ENCODE data around the gene TCEANC2. TPM values are rescaled to one million over a fixed set of nuclear protein-coding genes. Genes with fewer than 3 reads are reported as not detected.
"Not testable (repeated sequence)": the region's sequence is repeated elsewhere in the genome, so short reads cannot be mapped to it uniquely, and the experiment has no call there.

TCEANC2 gene
- total RNA-seq, 2 experiments from 2014 or later, result 11.8 to 13.1 TPM

GRCh38 chr1:54081306-54082270, 28.2 kb downstream of the TCEANC2 start:
- DNase-seq, result peak; percentile 73
- Mint-ChIP-seq H3K36me3 (peaks cover 3% of the 10 kb centered on the region), H3K27me3 (no peaks in the 10 kb centered on the region), H3K4me3 (no peak overlapping the region), H3K9me3 (ENCODE audit: low read depth) (no peaks in the 10 kb centered on the region), H3K27ac (no peak overlapping the region), H3K4me1 (peaks cover 4% of the 10 kb centered on the region)
- CTCF ChIA-PET, result interaction anchor here (0.7 to 2.2 kb wide), 14 partner anchors 9 to 418 kb away, joined by 3 to 11 read pairs (median 3); partner anchors contain the start of genes TCEANC2 and TMEM59
- ATAC-seq, result peak; percentile 95

DNA sequence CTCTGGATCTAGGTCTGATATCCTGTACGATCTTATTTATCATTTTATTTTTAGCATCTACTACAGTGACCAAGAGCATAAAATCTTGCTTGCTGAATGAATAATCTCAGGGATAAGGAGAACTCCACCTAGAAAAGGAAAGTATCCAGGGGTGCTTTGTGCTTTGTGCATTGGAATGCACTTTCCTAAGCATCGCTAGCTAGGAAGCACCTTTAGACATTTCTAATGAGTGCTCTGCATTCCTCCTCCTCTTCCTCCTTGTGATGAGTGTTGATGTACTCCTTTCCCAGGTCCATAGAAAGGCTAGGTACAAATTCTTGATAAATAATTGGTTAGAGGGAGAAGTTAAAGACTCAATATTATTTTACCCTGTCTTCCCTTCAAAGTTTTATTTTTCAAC, 31.4 kb downstream of the TCEANC2 start:
- CTCF ChIA-PET, result interaction anchor here (1.0 to 1.8 kb wide), 2 partner anchors 10 to 15 kb away, joined by 3 to 4 read pairs; no protein-coding TSS in a partner anchor
- peaks cover 5% of the 10 kb centered on the region for H3K36me3 Mint-ChIP-seq

DNA sequence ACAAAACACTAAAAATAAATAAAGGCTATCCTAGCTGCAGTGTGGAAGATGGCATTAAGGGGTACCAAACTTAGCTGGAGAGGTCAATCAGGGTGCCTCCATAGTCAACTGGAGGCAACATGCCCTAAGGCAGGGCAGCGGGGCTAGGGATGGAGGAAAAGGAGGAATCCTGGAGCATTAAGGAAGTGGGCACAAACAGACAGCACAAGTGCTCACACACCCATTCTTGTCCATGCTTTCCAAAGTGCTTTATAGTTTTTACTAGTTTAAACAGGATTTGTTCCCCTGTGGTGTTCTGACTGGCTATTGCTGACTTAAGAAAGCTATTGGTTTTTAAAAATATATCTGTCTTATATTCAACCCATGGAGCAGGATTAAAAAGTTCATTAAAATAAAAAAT, 33.3 kb downstream of the TCEANC2 start:
- Mint-ChIP-seq H3K4me3 (no peak overlapping the region), H3K9me3 (ENCODE audit: low read depth) (no peaks in the 10 kb centered on the region), H3K27ac (no peak overlapping the region), H3K27me3 (no peaks in the 10 kb centered on the region), H3K4me1 (peaks cover 3% of the 10 kb centered on the region), H3K36me3 (peaks cover 5% of the 10 kb centered on the region)
- ATAC-seq (no peak), DNase-seq (no peak)
- CTCF ChIA-PET, result interaction anchor here (0.8 to 1.5 kb wide), 2 partner anchors 15 to 403 kb away, joined by 3 to 5 read pairs; no protein-coding TSS in a partner anchor

More for the DNA sequence above, 31.4 kb downstream of the TCEANC2 start:
- ATAC-seq (no peak), DNase-seq (no peak)
- Mint-ChIP-seq H3K9me3 (ENCODE audit: low read depth) (no peaks in the 10 kb centered on the region), H3K27ac (no peak overlapping the region), H3K4me3 (no peak overlapping the region), H3K27me3 (no peaks in the 10 kb centered on the region), H3K4me1 (peaks cover 5% of the 10 kb centered on the region)

DNA sequence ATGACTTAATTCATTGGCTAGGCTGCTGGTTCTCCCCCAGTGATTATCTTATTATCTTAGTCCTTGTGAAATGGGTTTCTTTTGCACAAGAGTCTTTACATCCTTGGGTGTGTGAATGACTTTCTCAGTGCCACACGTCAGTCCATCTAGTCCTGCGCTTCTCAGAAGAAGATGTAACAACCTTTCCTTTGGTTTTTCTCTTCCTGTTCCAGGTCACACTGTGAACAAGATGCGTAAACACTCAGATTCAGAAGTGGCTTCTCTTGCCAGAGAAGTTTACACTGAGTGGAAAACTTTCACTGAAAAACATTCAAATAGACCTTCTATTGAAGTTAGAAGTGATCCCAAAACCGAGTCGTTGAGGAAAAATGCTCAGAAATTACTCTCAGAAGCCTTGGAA, 35.0 kb downstream of the TCEANC2 start:
- ATAC-seq (no peak), DNase-seq (no peak)
- H3K9me3 Mint-ChIP-seq (ENCODE audit: low read depth), result no peaks in the 10 kb centered on the region
- H3K27ac Mint-ChIP-seq, result no peak overlapping the region
- no peaks in the 10 kb centered on the region for H3K27me3 Mint-ChIP-seq
- H3K4me3 Mint-ChIP-seq, result no peak overlapping the region
- H3K36me3 Mint-ChIP-seq, result peaks cover 5% of the 10 kb centered on the region
- peaks cover 3% of the 10 kb centered on the region for H3K4me1 Mint-ChIP-seq
- CTCF ChIA-PET, result interaction anchor here (1.2 kb wide), 1 partner anchor 14 kb away, joined by 3 read pairs; no protein-coding TSS in a partner anchor

- CTCF ChIA-PET, result no interaction called here
- Mint-ChIP-seq H3K4me3 (no peak overlapping the region), H3K4me1 (peaks cover 3% of the 10 kb centered on the region)
Observed at GRCh38 chr1:54091666-54092065, 38.3 kb downstream of the TCEANC2 start.

DNA sequence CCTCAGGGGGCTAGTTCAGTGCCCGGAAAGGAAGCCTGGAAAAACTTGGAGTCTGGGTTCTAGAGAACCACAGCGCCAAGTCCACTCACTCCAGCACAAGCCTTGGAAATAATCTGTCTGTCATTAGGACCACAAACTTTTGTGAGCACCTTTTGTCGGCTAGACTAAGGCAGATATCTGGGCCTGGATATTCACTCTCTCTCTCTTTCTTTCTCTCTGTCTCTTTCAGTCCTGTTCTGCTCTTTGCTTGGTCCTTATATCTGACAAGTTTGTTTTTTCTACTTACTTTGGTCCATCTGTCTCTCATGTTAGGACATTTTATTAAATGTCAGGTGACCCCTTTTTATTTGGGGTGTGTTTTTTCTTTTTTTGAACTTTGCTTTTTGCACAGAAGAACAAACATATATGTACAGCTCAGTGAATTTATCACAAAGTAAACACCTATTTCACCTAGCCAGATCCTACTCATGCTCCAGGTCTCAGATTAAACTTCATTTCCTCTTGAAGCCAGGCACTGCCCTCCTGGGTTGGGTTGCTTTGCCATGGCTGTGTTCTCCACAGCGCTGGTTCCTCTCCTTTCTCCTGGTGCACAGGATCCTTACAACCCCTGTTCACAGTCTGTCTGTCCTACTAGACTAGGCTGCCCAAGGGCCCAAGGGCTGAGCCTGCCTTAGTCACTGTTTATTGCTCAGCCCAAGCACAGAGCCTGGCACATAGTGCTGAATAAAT, 40.8 kb downstream of the TCEANC2 start:
- Mint-ChIP-seq H3K27me3 (no peaks in the 10 kb centered on the region), H3K9me3 (ENCODE audit: low read depth) (no peaks in the 10 kb centered on the region), H3K4me3 (no peak overlapping the region), H3K4me1 (no peaks in the 10 kb centered on the region), H3K27ac (no peak overlapping the region), H3K36me3 (peaks cover 19% of the 10 kb centered on the region)
- no peak for DNase-seq
- no peak for ATAC-seq
- CTCF ChIA-PET, result no interaction called here

More at GRCh38 chr1:54091666-54092065, 38.3 kb downstream of the TCEANC2 start:
- Mint-ChIP-seq H3K9me3 (ENCODE audit: low read depth) (no peaks in the 10 kb centered on the region), H3K27ac (no peak overlapping the region), H3K36me3 (peaks cover 9% of the 10 kb centered on the region), H3K27me3 (no peaks in the 10 kb centered on the region)
- no peak for DNase-seq
- ATAC-seq, result no peak

DNA sequence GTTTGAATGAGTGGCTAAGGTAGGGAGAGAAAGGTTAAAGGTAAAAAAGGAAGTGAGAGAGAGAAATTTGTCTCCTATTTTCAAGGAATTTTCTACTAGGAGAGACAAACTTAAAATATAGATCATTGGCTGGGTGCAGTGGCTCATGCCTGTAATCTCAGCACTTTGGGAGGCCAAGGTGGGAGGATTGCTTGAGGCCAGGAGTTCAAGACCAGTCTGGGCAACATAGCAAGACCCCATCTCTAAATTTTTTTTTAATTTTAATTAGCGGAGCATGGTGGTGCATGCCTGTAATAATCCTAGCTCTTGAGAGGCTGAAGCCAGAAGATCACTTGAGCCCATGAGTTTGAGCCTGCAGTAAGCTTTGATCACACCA, 41.3 kb downstream of the TCEANC2 start:
- CTCF ChIA-PET; H3K4me3 Mint-ChIP-seq; H3K9me3 Mint-ChIP-seq (ENCODE audit: low read depth); H3K4me1 Mint-ChIP-seq; DNase-seq; ATAC-seq; H3K27ac Mint-ChIP-seq; H3K27me3 Mint-ChIP-seq: not testable (repeated sequence)
- peaks cover 20% of the 10 kb centered on the region for H3K36me3 Mint-ChIP-seq

DNA sequence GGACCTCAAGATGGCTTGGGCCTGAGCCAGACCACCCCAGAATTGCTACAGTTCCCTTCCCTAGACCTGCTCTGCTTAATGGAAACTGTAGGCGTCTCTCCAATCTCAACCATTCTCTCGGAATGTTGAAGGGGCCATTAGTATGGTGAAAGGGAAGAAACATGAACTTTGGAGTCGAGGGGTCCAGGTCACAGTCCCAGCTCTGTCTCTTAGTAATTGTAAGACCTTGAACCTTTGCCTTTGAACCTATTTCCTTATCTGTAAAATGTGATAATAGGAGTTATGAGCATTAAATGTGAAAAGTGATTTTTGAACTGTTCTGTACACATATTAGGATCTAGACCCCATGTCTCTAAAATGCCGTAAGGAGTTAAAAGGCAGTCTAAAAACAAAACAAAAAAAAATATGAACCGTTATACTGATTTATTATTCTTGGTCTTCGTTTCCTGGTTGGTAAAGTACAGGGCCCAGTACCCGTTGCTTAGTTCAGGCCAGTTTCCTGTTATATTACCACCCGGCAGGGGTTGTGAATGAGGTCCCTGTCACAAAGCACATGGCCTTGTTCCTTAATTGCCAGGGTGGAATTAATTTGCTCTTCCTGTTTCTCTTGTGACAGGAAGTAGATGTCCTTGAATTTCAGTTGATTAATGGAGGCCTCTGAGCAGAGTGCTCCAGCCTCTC, 42.3 kb downstream of the TCEANC2 start:
- no peak overlapping the region for H3K27ac Mint-ChIP-seq
- DNase-seq, result no peak
- no peaks in the 10 kb centered on the region for H3K9me3 Mint-ChIP-seq (ENCODE audit: low read depth)
- CTCF ChIA-PET, result no interaction called here
- H3K4me1 Mint-ChIP-seq, result no peaks in the 10 kb centered on the region
- no peaks in the 10 kb centered on the region for H3K27me3 Mint-ChIP-seq
- H3K36me3 Mint-ChIP-seq, result peaks cover 26% of the 10 kb centered on the region
- no peak for ATAC-seq
- H3K4me3 Mint-ChIP-seq, result no peak overlapping the region

DNA sequence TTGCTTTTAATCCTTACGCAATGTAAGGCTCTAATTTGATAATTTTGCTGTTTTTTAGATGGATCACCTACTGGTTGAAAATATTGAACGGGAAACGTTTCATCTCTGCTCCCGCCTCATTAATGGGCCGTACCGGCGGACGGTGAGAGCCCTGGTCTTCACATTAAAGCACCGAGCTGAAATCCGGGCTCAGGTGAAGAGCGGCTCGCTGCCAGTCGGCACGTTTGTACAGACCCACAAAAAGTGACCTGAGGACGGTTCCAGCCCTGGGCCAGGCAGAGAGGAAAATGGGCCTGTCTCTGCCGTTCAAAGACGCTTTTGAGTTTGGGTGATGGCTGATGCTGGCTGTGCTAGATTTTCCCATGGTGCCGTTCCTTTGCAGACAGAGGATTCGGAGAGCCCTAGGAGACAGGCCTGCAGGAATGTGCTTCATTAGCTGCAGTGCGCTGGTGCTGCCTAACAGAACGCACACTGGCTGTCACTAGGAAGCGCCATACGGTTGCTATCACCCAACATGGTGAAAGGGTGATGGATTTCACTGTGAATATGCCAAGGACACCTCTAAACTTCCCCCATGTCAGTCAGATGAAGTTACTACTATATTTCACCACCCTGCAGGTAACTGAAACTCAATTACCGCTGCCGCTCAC, 42.9 kb downstream of the TCEANC2 start:
- CTCF ChIA-PET, result no interaction called here
- peaks cover 30% of the 10 kb centered on the region for H3K36me3 Mint-ChIP-seq

DNA sequence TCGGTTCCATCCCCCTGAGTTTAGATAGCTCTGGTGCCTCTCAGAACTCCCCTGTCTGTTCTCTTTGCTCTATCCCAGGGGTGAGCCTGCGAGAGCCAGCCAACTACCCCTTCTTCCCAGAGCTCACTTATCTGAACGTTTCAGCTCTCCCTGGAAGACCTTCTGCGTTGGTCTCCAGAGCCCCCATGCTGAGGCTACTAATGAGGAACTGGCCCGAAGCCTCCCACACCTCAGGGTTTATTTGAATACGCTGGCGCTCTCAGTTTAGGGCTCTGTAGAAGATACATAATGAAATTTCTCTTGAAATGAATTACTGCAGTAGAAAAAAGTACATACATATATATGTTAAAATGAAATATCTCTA, 43.5 kb downstream of the TCEANC2 start:
- H3K27ac Mint-ChIP-seq, result no peak overlapping the region
- DNase-seq (no peak), ATAC-seq (no peak)
- peaks cover 33% of the 10 kb centered on the region for H3K36me3 Mint-ChIP-seq
- no peaks in the 10 kb centered on the region for H3K4me1 Mint-ChIP-seq
- CTCF ChIA-PET, result no interaction called here
- H3K4me3 Mint-ChIP-seq, result no peak overlapping the region
- H3K27me3 Mint-ChIP-seq, result no peaks in the 10 kb centered on the region
- H3K9me3 Mint-ChIP-seq (ENCODE audit: low read depth), result no peaks in the 10 kb centered on the region

More for the DNA sequence above, 42.9 kb downstream of the TCEANC2 start:
- Mint-ChIP-seq H3K9me3 (ENCODE audit: low read depth) (no peaks in the 10 kb centered on the region), H3K27me3 (no peaks in the 10 kb centered on the region), H3K27ac (no peak overlapping the region), H3K4me1 (no peaks in the 10 kb centered on the region), H3K4me3 (no peak overlapping the region)
- no peak for DNase-seq
- ATAC-seq, result no peak

GRCh38 chr1:54099061-54099610, 45.7 kb downstream of the TCEANC2 start:
- DNase-seq (no peak), ATAC-seq (no peak)
- Mint-ChIP-seq H3K4me3 (no peak overlapping the region), H3K4me1 (no peaks in the 10 kb centered on the region), H3K27ac (no peak overlapping the region), H3K27me3 (no peaks in the 10 kb centered on the region), H3K9me3 (ENCODE audit: low read depth) (no peaks in the 10 kb centered on the region), H3K36me3 (peaks cover 45% of the 10 kb centered on the region)
- CTCF ChIA-PET, result interaction anchor here (1.7 kb wide), 1 partner anchor 12 kb away, joined by 7 read pairs; no protein-coding TSS in a partner anchor

GRCh38 chr1:54100500-54100899, 47.1 kb downstream of the TCEANC2 start:
- H3K36me3 Mint-ChIP-seq, result peaks cover 45% of the 10 kb centered on the region
- H3K9me3 Mint-ChIP-seq (ENCODE audit: low read depth), result no peaks in the 10 kb centered on the region
- H3K27ac Mint-ChIP-seq, result no peak overlapping the region
- ATAC-seq, result no peak
- H3K27me3 Mint-ChIP-seq, result no peaks in the 10 kb centered on the region
- H3K4me1 Mint-ChIP-seq, result no peaks in the 10 kb centered on the region
- CTCF ChIA-PET, result interaction anchor here (2.2 kb wide), 1 partner anchor 19 kb away, joined by 8 read pairs; no protein-coding TSS in a partner anchor
- no peak overlapping the region for H3K4me3 Mint-ChIP-seq
- DNase-seq, result no peak
